Measurements from ENCODE around the gene HMG20B. TPM values are rescaled to one million over a fixed set of nuclear protein-coding genes. Genes with fewer than 3 reads are reported as not detected.

The HMG20B gene
- total RNA-seq, 4 donors from 2014 or later: 56.1 to 77.6 (median 76.9) TPM

- no peak for TF ChIP-seq CTCF (IDR thresholded peaks at IDR 0.05)
- no peak for TF ChIP-seq POLR2A (IDR thresholded peaks at IDR 0.05)
- H3K9me3 ChIP-seq: no peaks in the 10 kb centered on the region
- peak overlapping the region; percentile 67 to 89 (median 80) for H3K27ac ChIP-seq
- peak overlapping the region; percentile 23 to 73 (median 52) for H3K4me3 ChIP-seq
- peaks cover 0 to 35% (median 0%) of the 10 kb centered on the region in 4 donors for H3K27me3 ChIP-seq
- DNase-seq: no peak
- H3K36me3 ChIP-seq: peaks cover 8 to 26% (median 13%) of the 10 kb centered on the region in 3 donors
- 24 to 43% methylated on average over 14 to 17 of the region's 22 CpGs for WGBS, 2 donors
- intact Hi-C loops (cut with DNase I): no loop called here
- peaks cover 0 to 77% (median 36%) of the 10 kb centered on the region in 3 donors for H3K4me1 ChIP-seq
These were observed 34.7 kb downstream of the HMG20B start for GRCh38 chr19:3607303-3608078.

- peaks cover 8 to 33% (median 16%) of the 10 kb centered on the region in 3 donors for H3K36me3 ChIP-seq
- H3K9me3 ChIP-seq: no peaks in the 10 kb centered on the region
- intact Hi-C loops (cut with DNase I): no loop called here
- H3K27ac ChIP-seq: peak overlapping the region; percentile 25 to 89 (median 80)
- H3K4me3 ChIP-seq: no peak overlapping the region
- TF ChIP-seq POLR2A (IDR thresholded peaks at IDR 0.05) (no peak), CTCF (IDR thresholded peaks at IDR 0.05) (no peak)
- 61 to 68% methylated on average over 3 of the region's 3 CpGs for WGBS, 2 donors
- peaks cover 0 to 80% (median 36%) of the 10 kb centered on the region in 3 donors for H3K4me1 ChIP-seq
- peaks cover 0 to 34% (median 0%) of the 10 kb centered on the region in 4 donors for H3K27me3 ChIP-seq
- no peak for DNase-seq
These were observed 35.4 kb downstream of the HMG20B start for GRCh38 chr19:3608079-3608641.

GRCh38 chr19:3608750-3609322, 36.1 kb downstream of the HMG20B start:
- Histone ChIP-seq H3K4me1 (peaks cover 0 to 80% (median 37%) of the 10 kb centered on the region in 3 donors), H3K27me3 (peaks cover 0 to 28% (median 0%) of the 10 kb centered on the region in 4 donors), H3K27ac (peak overlapping the region; percentile 25 to 89 (median 80)), H3K4me3 (no peak overlapping the region), H3K9me3 (no peaks in the 10 kb centered on the region), H3K36me3 (peaks cover 8 to 40% (median 16%) of the 10 kb centered on the region in 3 donors)
- no peak for TF ChIP-seq CTCF (IDR thresholded peaks at IDR 0.05)
- no peak for TF ChIP-seq POLR2A (IDR thresholded peaks at IDR 0.05)
- WGBS, 2 donors: 0 to 36% methylated on average over 2 to 5 of the region's 21 CpGs
- DNase-seq: no peak
- intact Hi-C loops (cut with DNase I): no loop called here

- no peak for DNase-seq
- Histone ChIP-seq H3K4me1 (peaks cover 0 to 76% (median 36%) of the 10 kb centered on the region in 3 donors), H3K36me3 (peaks cover 8 to 52% (median 16%) of the 10 kb centered on the region in 3 donors), H3K4me3 (no peak overlapping the region), H3K27me3 (peaks cover 0 to 20% (median 0%) of the 10 kb centered on the region in 4 donors), H3K27ac (peak overlapping the region in 3 of 4 donors; percentile 73 to 89 (median 88)), H3K9me3 (no peaks in the 10 kb centered on the region)
- 57 to 74% methylated on average over 10 to 14 of the region's 24 CpGs for WGBS, 2 donors
- intact Hi-C loops (cut with DNase I): no loop called here
- TF ChIP-seq POLR2A (IDR thresholded peaks at IDR 0.05) (no peak), CTCF (IDR thresholded peaks at IDR 0.05) (no peak)
These were observed 37.3 kb downstream of the HMG20B start for GRCh38 chr19:3609779-3610719.

Data from esophagus squamous epithelium (tissue), 5 donors.